ENCODE data around the gene SERPINB1. TPM values are rescaled to one million over a fixed set of nuclear protein-coding genes. Genes with fewer than 3 reads are reported as not detected.
A peak's percentile ranks its signal among the peaks of the same experiment; 100 is the strongest.

The SERPINB1 gene
- total RNA-seq, 4 donors from 2014 or later, result 7.7 to 28.2 (median 17.2) TPM

DNA sequence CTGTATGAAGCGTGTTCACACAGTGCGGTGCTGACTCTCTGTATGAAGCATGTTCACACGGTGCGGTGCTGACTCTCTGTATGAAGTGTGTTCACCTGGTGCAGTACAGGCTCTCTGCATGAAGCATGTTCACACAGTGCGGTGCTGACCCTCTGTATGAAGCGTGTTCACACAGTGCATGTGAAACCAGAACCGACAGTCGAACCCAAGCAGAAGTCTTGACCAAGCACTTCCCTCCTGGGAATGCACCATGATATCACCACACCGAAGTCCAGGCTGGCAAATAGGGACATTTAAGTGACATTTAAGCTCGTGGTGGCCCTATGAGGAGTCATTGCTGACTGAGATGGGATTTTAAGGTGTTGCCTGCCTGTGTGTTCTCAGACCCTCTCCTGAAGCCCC lies 11.3 kb upstream of the SERPINB1 start:
- no peak overlapping the region for H3K4me3 ChIP-seq
- no peaks in the 10 kb centered on the region for H3K27me3 ChIP-seq
- H3K9me3 ChIP-seq, result no peaks in the 10 kb centered on the region
- H3K4me1 ChIP-seq, result no peaks in the 10 kb centered on the region
- no peaks in the 10 kb centered on the region for H3K36me3 ChIP-seq
- H3K27ac ChIP-seq, result no peak overlapping the region
- intact Hi-C loops (cut with DNase I; ENCODE audit: low total_unique reads), result no loop called here
- no peak for DNase-seq
- TF ChIP-seq POLR2A (IDR thresholded peaks at IDR 0.05), result no peak
- TF ChIP-seq, protein P1, sequence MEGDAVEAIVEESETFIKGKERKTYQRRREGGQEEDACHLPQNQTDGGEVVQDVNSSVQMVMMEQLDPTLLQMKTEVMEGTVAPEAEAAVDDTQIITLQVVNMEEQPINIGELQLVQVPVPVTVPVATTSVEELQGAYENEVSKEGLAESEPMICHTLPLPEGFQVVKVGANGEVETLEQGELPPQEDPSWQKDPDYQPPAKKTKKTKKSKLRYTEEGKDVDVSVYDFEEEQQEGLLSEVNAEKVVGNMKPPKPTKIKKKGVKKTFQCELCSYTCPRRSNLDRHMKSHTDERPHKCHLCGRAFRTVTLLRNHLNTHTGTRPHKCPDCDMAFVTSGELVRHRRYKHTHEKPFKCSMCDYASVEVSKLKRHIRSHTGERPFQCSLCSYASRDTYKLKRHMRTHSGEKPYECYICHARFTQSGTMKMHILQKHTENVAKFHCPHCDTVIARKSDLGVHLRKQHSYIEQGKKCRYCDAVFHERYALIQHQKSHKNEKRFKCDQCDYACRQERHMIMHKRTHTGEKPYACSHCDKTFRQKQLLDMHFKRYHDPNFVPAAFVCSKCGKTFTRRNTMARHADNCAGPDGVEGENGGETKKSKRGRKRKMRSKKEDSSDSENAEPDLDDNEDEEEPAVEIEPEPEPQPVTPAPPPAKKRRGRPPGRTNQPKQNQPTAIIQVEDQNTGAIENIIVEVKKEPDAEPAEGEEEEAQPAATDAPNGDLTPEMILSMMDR (IDR thresholded peaks at IDR 0.05), result no peak

DNA sequence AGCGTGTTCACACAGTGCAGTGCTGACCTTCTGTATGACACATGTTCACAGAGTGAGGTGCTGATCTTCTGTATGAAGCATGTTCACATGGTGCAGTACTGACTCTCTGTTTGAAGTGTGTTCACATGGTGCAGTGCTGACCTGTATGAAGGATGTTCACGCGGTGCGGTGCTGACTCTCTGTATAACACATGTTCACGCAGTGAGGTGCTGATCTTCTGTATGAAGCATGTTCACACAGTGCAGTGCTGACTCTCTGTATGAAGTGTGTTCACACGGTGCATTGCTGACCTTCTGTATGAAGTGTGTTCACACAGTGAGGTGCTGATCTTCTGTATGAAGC lies 10.8 kb upstream of the SERPINB1 start:
- intact Hi-C loops (cut with DNase I; ENCODE audit: low total_unique reads), result no loop called here
- TF ChIP-seq, protein P1 (IDR thresholded peaks at IDR 0.05), result no peak
- TF ChIP-seq POLR2A (IDR thresholded peaks at IDR 0.05), result no peak
- Histone ChIP-seq H3K4me1 (no peaks in the 10 kb centered on the region), H3K4me3 (no peak overlapping the region), H3K9me3 (no peaks in the 10 kb centered on the region), H3K27me3 (no peaks in the 10 kb centered on the region), H3K27ac (no peak overlapping the region), H3K36me3 (no peaks in the 10 kb centered on the region)
- no peak for DNase-seq

DNA sequence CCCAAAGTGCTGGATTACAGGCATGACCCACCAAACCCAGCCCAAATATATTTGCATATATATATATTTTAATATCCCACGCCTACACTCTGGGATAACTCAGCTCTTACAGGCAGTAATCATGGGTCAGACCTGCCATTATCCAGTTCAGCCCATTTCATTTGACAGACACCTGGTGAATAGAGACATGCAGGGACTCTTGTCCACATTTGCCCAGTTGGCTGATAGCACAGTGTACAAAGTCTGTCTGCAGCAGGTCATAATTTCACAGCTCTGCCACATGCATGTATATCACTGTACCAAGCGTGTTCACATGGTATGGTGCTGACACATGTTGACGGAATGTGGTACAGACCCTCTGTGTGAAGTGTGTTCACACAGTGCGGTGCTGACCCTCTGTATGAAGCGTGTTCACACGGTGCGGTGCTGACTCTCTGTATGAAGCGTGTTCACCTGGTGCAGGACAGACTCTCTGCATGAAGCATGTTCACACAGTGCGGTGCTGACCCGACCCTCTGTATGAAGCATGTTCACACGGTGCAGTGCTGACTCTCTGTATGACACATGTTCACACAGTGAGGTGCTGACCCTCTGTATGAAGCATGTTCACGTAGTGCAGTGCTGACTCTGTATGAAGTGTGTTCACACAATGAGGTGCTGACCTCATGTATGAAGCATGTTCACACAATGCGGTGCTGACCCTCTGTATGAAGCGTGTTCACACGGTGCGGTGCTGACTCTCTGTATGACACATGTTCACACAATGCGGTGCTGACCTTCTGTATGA lies 10.3 kb upstream of the SERPINB1 start:
- Histone ChIP-seq H3K4me3 (no peak overlapping the region), H3K27ac (no peak overlapping the region), H3K36me3 (no peaks in the 10 kb centered on the region), H3K4me1 (no peaks in the 10 kb centered on the region), H3K9me3 (no peaks in the 10 kb centered on the region), H3K27me3 (no peaks in the 10 kb centered on the region)
- no peak for TF ChIP-seq POLR2A (IDR thresholded peaks at IDR 0.05)
- TF ChIP-seq, protein P1 (IDR thresholded peaks at IDR 0.05), result no peak
- intact Hi-C loops (cut with DNase I; ENCODE audit: low total_unique reads), result no loop called here
- DNase-seq, result no peak

DNA sequence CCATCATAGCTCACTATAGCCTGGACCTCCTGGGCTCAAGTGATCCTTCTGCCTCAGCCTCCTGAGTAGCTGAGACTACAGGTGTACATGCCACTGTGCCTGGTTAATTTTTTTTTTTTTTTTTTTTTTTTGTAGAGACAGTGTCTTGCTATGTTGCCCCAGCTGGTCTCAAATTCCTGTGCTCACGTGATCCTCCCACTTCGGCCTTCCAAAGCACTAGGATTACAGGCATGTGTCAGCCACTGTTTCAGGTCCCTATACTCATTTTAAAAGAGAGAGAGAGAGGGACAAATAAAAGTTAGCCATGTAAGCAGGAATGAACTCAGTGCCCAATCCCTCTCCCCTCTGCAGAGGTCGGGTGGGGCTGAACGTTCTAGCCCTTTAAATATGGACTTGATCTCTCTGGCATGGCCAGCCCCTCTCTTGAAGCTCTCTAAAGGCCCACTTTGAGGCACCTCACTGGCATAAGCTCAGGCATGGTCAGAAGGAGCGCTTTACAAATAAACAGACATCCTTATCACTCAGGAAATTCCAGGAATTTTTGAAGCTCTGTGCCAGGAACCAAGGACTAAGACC lies 9.0 kb upstream of the SERPINB1 start:
- no peaks in the 10 kb centered on the region for H3K4me1 ChIP-seq
- TF ChIP-seq POLR2A (IDR thresholded peaks at IDR 0.05), result no peak
- TF ChIP-seq, protein P1 (IDR thresholded peaks at IDR 0.05), result no peak
- H3K36me3 ChIP-seq, result no peaks in the 10 kb centered on the region
- peak overlapping the region in 1 of 2 donors; percentile 55 for H3K27ac ChIP-seq
- H3K27me3 ChIP-seq, result no peaks in the 10 kb centered on the region
- DNase-seq, result no peak
- intact Hi-C loops (cut with DNase I; ENCODE audit: low total_unique reads), result no loop called here
- no peaks in the 10 kb centered on the region for H3K9me3 ChIP-seq
- no peak overlapping the region for H3K4me3 ChIP-seq

DNA sequence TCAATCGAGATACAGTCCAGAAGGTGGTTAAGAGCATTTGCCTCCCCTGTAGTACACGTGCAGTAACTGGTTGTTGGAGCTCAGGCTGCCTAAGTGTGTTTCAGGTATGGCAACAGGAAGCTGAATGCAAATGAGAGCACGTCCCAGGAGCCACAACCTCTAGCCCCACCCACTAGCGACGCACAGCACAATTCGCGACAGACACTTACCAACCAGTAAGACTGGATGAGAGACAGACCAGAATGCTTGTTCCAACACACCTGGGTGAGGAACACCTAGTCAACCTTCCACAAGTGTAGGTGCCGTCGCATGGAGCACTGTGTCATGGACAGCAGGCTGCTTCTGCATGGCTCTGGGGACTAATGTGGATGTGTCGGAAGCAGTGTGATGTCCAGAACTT lies 7.2 kb upstream of the SERPINB1 start:
- H3K4me3 ChIP-seq, result no peak overlapping the region
- H3K4me1 ChIP-seq, result no peaks in the 10 kb centered on the region
- intact Hi-C loops (cut with DNase I; ENCODE audit: low total_unique reads), result loop anchor here (10.0 kb wide), 1 partner anchor 86 kb away; no protein-coding TSS in a partner anchor
- no peak for TF ChIP-seq POLR2A (IDR thresholded peaks at IDR 0.05)
- TF ChIP-seq, protein P1 (IDR thresholded peaks at IDR 0.05), result no peak
- no peaks in the 10 kb centered on the region for H3K27me3 ChIP-seq
- no peaks in the 10 kb centered on the region for H3K36me3 ChIP-seq
- H3K9me3 ChIP-seq, result no peaks in the 10 kb centered on the region
- H3K27ac ChIP-seq, result no peak overlapping the region
- DNase-seq, result no peak

Measured in uterus (tissue), 4 donors.